Upper lobe of left lung (tissue), 6 donors: ENCODE data around the gene GDF2. TPM values are rescaled to one million over a fixed set of nuclear protein-coding genes. Genes with fewer than 3 reads are reported as not detected.

ENCODE experiments used
- ATAC-seq, 2 donors: fragments of 200-7000 bp; cut with Tn5 transposase; one replicate each; pipeline ENCODE4 v1.9.1; 2022; ENCODE audit warnings: mild to moderate bottlenecking in 2 of 2, moderate library complexity in 2 of 2; ENCODE audit not compliant: low FRiP score in 2 of 2
- DNase-seq, 2 donors: peaks; one replicate each; pipeline ENCODE4 v3.0.0-alpha.2; 2019 to 2020
- H3K27ac ChIP-seq, 4 donors: fragments of 200-600 bp; sonication (generic); one replicate each; pipeline ENCODE4 v1.5.1; 2016 to 2019
- H3K27me3 ChIP-seq, 4 donors: fragments of 200-600 bp; sonication (generic); one replicate each; pipeline ENCODE4 v1.5.1; 2017 to 2019
- H3K36me3 ChIP-seq, 4 donors: fragments of 200-600 bp; sonication (generic); one replicate each; pipeline ENCODE4 v1.5.1; 2016 to 2019
- H3K4me1 ChIP-seq, 4 donors: fragments of 200-600 bp; sonication (generic); one replicate each; pipeline ENCODE4 v1.5.1; 2018 to 2019
- H3K4me3 ChIP-seq, 4 donors: fragments of 200-600 bp; sonication (generic); one replicate each; pipeline ENCODE4 v1.5.1; 2017 to 2019; ENCODE audit warnings: mild to moderate bottlenecking in 2 of 4, moderate library complexity in 1 of 4
- H3K9me3 ChIP-seq, 4 donors: fragments of 200-600 bp; sonication (generic); one replicate each; pipeline ENCODE4 v1.5.1; 2018 to 2019
- CTCF ChIP-seq, 6 experiments: fragments of 450-650 bp in 4 of 6; fragments of 200-600 bp in 2 of 6; sonication (generic) in 2 of 6; IDR thresholded peaks; one replicate each; pipeline ENCODE4 v1.5.1; 2016 to 2019; ENCODE audit warnings: antibody characterized with exemption in 6 of 6
- EP300 ChIP-seq, 4 donors: sonication (generic); formaldehyde crosslinking; IDR thresholded peaks; one replicate each; pipeline ENCODE4 v1.5.1; 2017; ENCODE audit warnings: antibody characterized with exemption in 4 of 4, control low read depth in 2 of 4
- POLR2A ChIP-seq, 4 donors: fragments of 450-650 bp; IDR thresholded peaks; one replicate each; pipeline ENCODE4 v1.5.1; 2016 to 2017; ENCODE audit warnings: antibody characterized with exemption in 4 of 4, mild to moderate bottlenecking in 2 of 4
- POLR2AphosphoS5 ChIP-seq, 2 donors: sonication (generic); formaldehyde crosslinking; IDR thresholded peaks; one replicate each; pipeline ENCODE4 v1.5.1; 2017; ENCODE audit warnings: antibody characterized with exemption in 2 of 2
- WGBS, 2 donors: methylation state at CpG; one replicate each; pipeline ENCODE4 v1.1.5; 2017 to 2018; 5-methylcytosine and 5-hydroxymethylcytosine counted together
- total RNA-seq, 6 donors: library from RNA; depleted of rRNA in 4 of 6; stranded (reverse); fragments of >200 nt in 4 of 6; gene quantifications; one replicate each; pipeline versions ENCODE4 v1.1.0 to v1.2.1, GENCODE V29; 2016 to 2021
- donor health status: DM: no; HTN: no; CAD: no; lungs with moderate emphysema.
- donor health status: DM: no; HTN: yes; CAD: no; lungs with severe emphysema.

The GDF2 gene
- total RNA-seq, 6 donors from 2014 or later, result not detected

- ATAC-seq (no peak), DNase-seq (no peak)
- Histone ChIP-seq H3K4me1 (no peaks in the 10 kb centered on the region), H3K27ac (no peak overlapping the region), H3K4me3 (no peak overlapping the region), H3K36me3 (no peaks in the 10 kb centered on the region), H3K27me3 (no peaks in the 10 kb centered on the region), H3K9me3 (no peaks in the 10 kb centered on the region)
- WGBS, 2 donors, result 69 to 76% methylated on average over 6 to 9 of the region's 9 CpGs
- TF ChIP-seq CTCF (IDR thresholded peaks at IDR 0.05) (no peak), EP300 (IDR thresholded peaks at IDR 0.05) (no peak), POLR2A (IDR thresholded peaks at IDR 0.05) (no peak)
Observed at GRCh38 chr10:47288916-47289495, 33.2 kb upstream of the GDF2 start.

GRCh38 chr10:47289921-47290320, 32.3 kb upstream of the GDF2 start:
- no peak overlapping the region for H3K4me3 ChIP-seq
- no peaks in the 10 kb centered on the region for H3K27me3 ChIP-seq
- H3K36me3 ChIP-seq, result no peaks in the 10 kb centered on the region
- TF ChIP-seq EP300 (IDR thresholded peaks at IDR 0.05), result no peak
- TF ChIP-seq CTCF (IDR thresholded peaks at IDR 0.05), result no peak
- TF ChIP-seq POLR2A (IDR thresholded peaks at IDR 0.05), result no peak
- no peak for TF ChIP-seq POLR2AphosphoS5 (IDR thresholded peaks at IDR 0.05)
- no peak for ATAC-seq
- no peaks in the 10 kb centered on the region for H3K4me1 ChIP-seq
- WGBS, 2 donors, result 91 to 97% methylated on average over 6 of the region's 6 CpGs
- DNase-seq, result no peak
- H3K9me3 ChIP-seq, result no peaks in the 10 kb centered on the region
- H3K27ac ChIP-seq, result no peak overlapping the region

- H3K27ac ChIP-seq, result no peak overlapping the region
- H3K9me3 ChIP-seq, result no peaks in the 10 kb centered on the region
- no peaks in the 10 kb centered on the region for H3K4me1 ChIP-seq
- TF ChIP-seq POLR2AphosphoS5 (IDR thresholded peaks at IDR 0.05) (no peak), POLR2A (IDR thresholded peaks at IDR 0.05) (no peak), CTCF (IDR thresholded peaks at IDR 0.05) (no peak), EP300 (IDR thresholded peaks at IDR 0.05) (no peak)
- WGBS, 2 donors, result 68 to 84% methylated on average over 3 of the region's 3 CpGs
- DNase-seq (no peak), ATAC-seq (no peak)
- no peaks in the 10 kb centered on the region for H3K36me3 ChIP-seq
- H3K27me3 ChIP-seq, result no peaks in the 10 kb centered on the region
- no peak overlapping the region for H3K4me3 ChIP-seq
Observed at GRCh38 chr10:47290338-47290737, 31.9 kb upstream of the GDF2 start.

- WGBS, 2 donors, result 60 to 71% methylated on average over 3 of the region's 3 CpGs
- Histone ChIP-seq H3K27ac (no peak overlapping the region), H3K4me1 (no peaks in the 10 kb centered on the region), H3K27me3 (no peaks in the 10 kb centered on the region), H3K36me3 (no peaks in the 10 kb centered on the region), H3K4me3 (no peak overlapping the region), H3K9me3 (no peaks in the 10 kb centered on the region)
- ATAC-seq (no peak), DNase-seq (no peak)
- TF ChIP-seq POLR2A (IDR thresholded peaks at IDR 0.05), result no peak
- no peak for TF ChIP-seq POLR2AphosphoS5 (IDR thresholded peaks at IDR 0.05)
- no peak for TF ChIP-seq CTCF (IDR thresholded peaks at IDR 0.05)
- no peak for TF ChIP-seq EP300 (IDR thresholded peaks at IDR 0.05)
Observed at GRCh38 chr10:47291682-47292081, 30.6 kb upstream of the GDF2 start.

GRCh38 chr10:47294057-47294456, 28.2 kb upstream of the GDF2 start:
- Histone ChIP-seq H3K36me3 (no peaks in the 10 kb centered on the region), H3K9me3 (no peaks in the 10 kb centered on the region), H3K27ac (no peak overlapping the region), H3K4me3 (no peak overlapping the region), H3K4me1 (no peaks in the 10 kb centered on the region), H3K27me3 (no peaks in the 10 kb centered on the region)
- DNase-seq (no peak), ATAC-seq (no peak)
- 94 to 96% methylated on average over 9 of the region's 9 CpGs for WGBS, 2 donors
- no peak for TF ChIP-seq EP300 (IDR thresholded peaks at IDR 0.05)
